Fibroblast of lung (primary cell): Measurements from ENCODE around the gene ALPK1. TPM values are rescaled to one million over a fixed set of nuclear protein-coding genes. Genes with fewer than 3 reads are reported as not detected.

Experiments used
- DNase-seq, 2 donors: peaks; one replicate each; pipeline versions ENCODE4 v3.0.0 to v3.0.0-alpha.2; 2010; ENCODE audit warnings: low read depth in 2 of 2
- H2AFZ ChIP-seq: 2 replicates; pipeline ENCODE4 v1.5.1; 2012; ENCODE audit warnings: low read length, control low read depth, inconsistent platforms
- H3K27ac ChIP-seq: 2 replicates; pipeline ENCODE4 v1.5.1; 2011; ENCODE audit warnings: low read length, control low read depth; ENCODE audit not compliant: insufficient read depth
- H3K27me3 ChIP-seq: 2 replicates; pipeline ENCODE4 v1.5.1; 2011; ENCODE audit warnings: mild to moderate bottlenecking, low read length; ENCODE audit not compliant: control insufficient read depth, insufficient read depth
- H3K36me3 ChIP-seq: 2 replicates; pipeline ENCODE4 v1.5.1; 2011; ENCODE audit warnings: low read length; ENCODE audit not compliant: control insufficient read depth, insufficient read depth
- H3K4me1 ChIP-seq: 2 replicates; pipeline ENCODE4 v1.5.1; 2011; ENCODE audit warnings: low read length; ENCODE audit not compliant: control insufficient read depth, insufficient read depth; ENCODE audit errors: extremely low read depth
- H3K4me2 ChIP-seq: 2 replicates; pipeline ENCODE4 v1.5.1; 2011; ENCODE audit warnings: low read length, control low read depth; ENCODE audit not compliant: insufficient read depth; ENCODE audit errors: extremely low read depth
- H3K4me3 ChIP-seq, 4 experiments: fragments of 200-600 bp in 1 of 4; sonication (generic) in 1 of 4; replicated peaks in 1 of 4; 2 replicates each; pipeline ENCODE4 v1.5.1; 2011 to 2016; ENCODE audit warnings: low read length in 4 of 4, low read depth in 3 of 4, mild to moderate bottlenecking in 3 of 4, control low read depth in 2 of 4, inconsistent platforms in 1 of 4, mixed read lengths in 1 of 4; ENCODE audit not compliant: insufficient read depth in 1 of 4; ENCODE audit errors: control extremely low read depth in 1 of 4
- H3K79me2 ChIP-seq: 2 replicates; pipeline ENCODE4 v1.5.1; 2012; ENCODE audit warnings: mild to moderate bottlenecking, low read length, inconsistent platforms; ENCODE audit not compliant: control insufficient read depth, insufficient read depth
- H3K9ac ChIP-seq: 2 replicates; pipeline ENCODE4 v1.5.1; 2011; ENCODE audit warnings: mild to moderate bottlenecking, low read length, control low read depth; ENCODE audit not compliant: insufficient read depth
- H3K9me3 ChIP-seq: 2 replicates; pipeline ENCODE4 v1.5.1; 2012; ENCODE audit warnings: low read depth, low read length; ENCODE audit not compliant: control insufficient read depth, insufficient read depth
- H4K20me1 ChIP-seq: 2 replicates; pipeline ENCODE4 v1.5.1; 2011; ENCODE audit warnings: low read length; ENCODE audit not compliant: control insufficient read depth, insufficient read depth; ENCODE audit errors: extremely low read depth
- EZH2 ChIP-seq: IDR thresholded peaks from 2 replicates; pipeline ENCODE4 v1.5.1; 2012; ENCODE audit warnings: low read length, control low read depth, mild to moderate bottlenecking; ENCODE audit errors: missing control alignments
- polyA plus RNA-seq, 2 donors: library from polyadenylated mRNA; depleted of rRNA in 1 of 2; stranded (reverse) in 1 of 2; unstranded in 1 of 2; fragments of >200 nt; gene quantifications; 2 replicates each; pipeline ENCODE4 v1.2.1, GENCODE V29; 2011 to 2012; ENCODE audit warnings: missing spikeins in 1 of 2
- total RNA-seq: library from RNA; depleted of rRNA; stranded (reverse); fragments of >200 nt; gene quantifications from 2 replicates; pipeline ENCODE4 v1.2.1, GENCODE V29; 2014
- TF ChIP-seq, protein P1 (sequence below), 2 donors: IDR thresholded peaks in 1 of 2; conservative IDR thresholded peaks in 1 of 2; 1 replicate in 1 of 2; 2 replicates in 1 of 2; pipeline ENCODE4 v1.5.1; 2011 to 2012; ENCODE audit warnings: low read length in 2 of 2, control low read depth in 1 of 2, inconsistent platforms in 1 of 2, low read depth in 1 of 2, mild to moderate bottlenecking in 1 of 2

Gene ALPK1
- total and polyA plus RNA-seq, 2 donors (not counting 1 experiment from before 2014, with no cell fraction given), result 9.3 to 50.2 TPM

DNA sequence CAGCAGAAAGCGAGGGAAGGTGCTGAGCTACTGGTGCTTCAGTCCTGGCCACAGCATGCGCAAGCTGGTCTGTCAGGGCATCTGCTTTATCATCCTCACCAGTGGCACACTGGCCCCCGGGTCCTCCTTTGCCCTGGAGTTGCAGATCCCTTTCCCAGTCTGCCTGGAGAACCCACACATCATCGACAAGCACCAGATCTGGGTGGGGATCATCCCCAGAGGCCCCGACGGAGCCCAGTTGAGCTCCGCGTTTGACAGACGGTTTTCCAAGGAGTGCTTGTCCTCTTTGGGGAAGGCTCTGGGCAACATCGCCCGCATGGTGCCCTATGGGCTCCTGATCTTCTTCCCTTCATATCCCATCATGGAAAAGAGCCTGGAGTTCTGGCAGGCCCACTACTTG, 60.3 kb downstream of the ALPK1 start:
- no peak overlapping the region for H3K27ac ChIP-seq
- no peak overlapping the region for H3K4me2 ChIP-seq
- no peak overlapping the region for H3K4me3 ChIP-seq
- H3K4me1 ChIP-seq, result no peaks in the 10 kb centered on the region
- DNase-seq, result no peak
- no peaks in the 10 kb centered on the region for H4K20me1 ChIP-seq
- H3K27me3 ChIP-seq, result no peaks in the 10 kb centered on the region
- no peaks in the 10 kb centered on the region for H3K9me3 ChIP-seq
- TF ChIP-seq, protein P1, sequence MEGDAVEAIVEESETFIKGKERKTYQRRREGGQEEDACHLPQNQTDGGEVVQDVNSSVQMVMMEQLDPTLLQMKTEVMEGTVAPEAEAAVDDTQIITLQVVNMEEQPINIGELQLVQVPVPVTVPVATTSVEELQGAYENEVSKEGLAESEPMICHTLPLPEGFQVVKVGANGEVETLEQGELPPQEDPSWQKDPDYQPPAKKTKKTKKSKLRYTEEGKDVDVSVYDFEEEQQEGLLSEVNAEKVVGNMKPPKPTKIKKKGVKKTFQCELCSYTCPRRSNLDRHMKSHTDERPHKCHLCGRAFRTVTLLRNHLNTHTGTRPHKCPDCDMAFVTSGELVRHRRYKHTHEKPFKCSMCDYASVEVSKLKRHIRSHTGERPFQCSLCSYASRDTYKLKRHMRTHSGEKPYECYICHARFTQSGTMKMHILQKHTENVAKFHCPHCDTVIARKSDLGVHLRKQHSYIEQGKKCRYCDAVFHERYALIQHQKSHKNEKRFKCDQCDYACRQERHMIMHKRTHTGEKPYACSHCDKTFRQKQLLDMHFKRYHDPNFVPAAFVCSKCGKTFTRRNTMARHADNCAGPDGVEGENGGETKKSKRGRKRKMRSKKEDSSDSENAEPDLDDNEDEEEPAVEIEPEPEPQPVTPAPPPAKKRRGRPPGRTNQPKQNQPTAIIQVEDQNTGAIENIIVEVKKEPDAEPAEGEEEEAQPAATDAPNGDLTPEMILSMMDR (conservative IDR thresholded peaks at IDR 0.05 in 1 of 2, IDR thresholded peaks at IDR 0.05 in 1 of 2; ENCODE audit: low read depth in 1 of 2, low read length in 2 of 2), result no peak
- no peaks in the 10 kb centered on the region for H3K36me3 ChIP-seq
- H3K9ac ChIP-seq, result no peak overlapping the region
- no peak overlapping the region for H2AFZ ChIP-seq
- H3K79me2 ChIP-seq, result no peaks in the 10 kb centered on the region

DNA sequence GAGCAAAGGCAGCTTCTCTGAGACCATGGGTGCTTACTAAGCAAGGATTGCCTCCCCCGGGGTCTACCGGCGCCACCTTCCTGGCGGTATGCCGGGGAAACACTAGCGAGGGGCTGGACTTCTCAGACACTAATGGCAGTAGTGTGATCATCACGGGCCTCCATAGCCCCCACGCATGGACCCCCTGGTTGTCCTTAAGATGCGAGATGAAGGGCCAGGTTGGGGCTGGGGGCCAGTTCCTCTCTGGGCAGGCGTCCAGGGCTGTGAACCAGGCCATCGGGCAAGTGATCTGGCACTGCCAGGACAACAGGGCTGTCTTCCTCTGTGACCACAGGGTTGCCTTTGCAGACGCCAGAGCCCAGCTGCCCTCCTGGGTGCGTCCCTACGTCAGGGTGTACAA, 60.7 kb downstream of the ALPK1 start:
- Histone ChIP-seq H3K9me3 (no peaks in the 10 kb centered on the region), H4K20me1 (no peaks in the 10 kb centered on the region), H3K27me3 (no peaks in the 10 kb centered on the region), H3K27ac (no peak overlapping the region), H2AFZ (no peak overlapping the region), H3K9ac (no peak overlapping the region), H3K4me1 (no peaks in the 10 kb centered on the region), H3K4me2 (no peak overlapping the region), H3K36me3 (no peaks in the 10 kb centered on the region), H3K79me2 (no peaks in the 10 kb centered on the region), H3K4me3 (no peak overlapping the region)
- DNase-seq, result no peak
- TF ChIP-seq EZH2, result no peak
- TF ChIP-seq, protein P1 (conservative IDR thresholded peaks at IDR 0.05 in 1 of 2, IDR thresholded peaks at IDR 0.05 in 1 of 2; ENCODE audit: low read depth in 1 of 2, low read length in 2 of 2), result no peak

DNA sequence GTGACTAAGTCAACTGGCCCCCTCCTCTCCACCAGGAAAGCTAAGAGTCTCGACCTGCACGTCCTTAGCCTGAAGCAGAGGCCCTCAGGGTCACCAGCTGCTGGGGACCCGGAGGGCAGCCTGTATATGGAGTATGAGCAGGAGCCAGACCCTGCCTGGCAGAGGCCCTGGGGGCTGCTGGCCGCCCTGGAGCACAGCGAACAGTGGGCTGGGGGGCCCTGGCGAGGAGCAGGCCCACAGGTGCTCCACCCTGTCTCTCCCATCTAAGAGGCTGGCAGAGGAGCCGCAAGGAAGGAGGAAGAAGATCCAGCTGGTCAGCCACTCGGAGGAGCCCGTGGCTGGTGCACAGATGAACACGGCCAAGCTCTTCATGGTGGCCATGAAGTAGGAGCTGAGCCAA, 61.2 kb downstream of the ALPK1 start:
- Histone ChIP-seq H3K4me2 (no peak overlapping the region), H3K36me3 (no peaks in the 10 kb centered on the region), H3K4me3 (no peak overlapping the region), H3K9me3 (no peaks in the 10 kb centered on the region), H3K27ac (no peak overlapping the region), H2AFZ (no peak overlapping the region), H3K9ac (no peak overlapping the region), H3K79me2 (no peaks in the 10 kb centered on the region), H4K20me1 (no peaks in the 10 kb centered on the region), H3K4me1 (no peaks in the 10 kb centered on the region), H3K27me3 (no peaks in the 10 kb centered on the region)
- TF ChIP-seq, protein P1 (conservative IDR thresholded peaks at IDR 0.05 in 1 of 2, IDR thresholded peaks at IDR 0.05 in 1 of 2; ENCODE audit: low read depth in 1 of 2, low read length in 2 of 2), result no peak
- TF ChIP-seq EZH2, result no peak
- DNase-seq, result no peak
